HG02885 (cell line): ENCODE measurements around the gene GSTT2.
"Not testable (repeated sequence)": the region's sequence is repeated elsewhere in the genome, so short reads cannot be mapped to it uniquely, and the experiment has no call there.

Experiments
- ATAC-seq: cut with Tn5 transposase; IDR thresholded peaks from one replicate; pipeline ENCODE4 v1.9.1; 2021; ENCODE audit warnings: mild to moderate bottlenecking; ENCODE audit not compliant: unreplicated experiment, poor library complexity

GSTT2 gene

DNA sequence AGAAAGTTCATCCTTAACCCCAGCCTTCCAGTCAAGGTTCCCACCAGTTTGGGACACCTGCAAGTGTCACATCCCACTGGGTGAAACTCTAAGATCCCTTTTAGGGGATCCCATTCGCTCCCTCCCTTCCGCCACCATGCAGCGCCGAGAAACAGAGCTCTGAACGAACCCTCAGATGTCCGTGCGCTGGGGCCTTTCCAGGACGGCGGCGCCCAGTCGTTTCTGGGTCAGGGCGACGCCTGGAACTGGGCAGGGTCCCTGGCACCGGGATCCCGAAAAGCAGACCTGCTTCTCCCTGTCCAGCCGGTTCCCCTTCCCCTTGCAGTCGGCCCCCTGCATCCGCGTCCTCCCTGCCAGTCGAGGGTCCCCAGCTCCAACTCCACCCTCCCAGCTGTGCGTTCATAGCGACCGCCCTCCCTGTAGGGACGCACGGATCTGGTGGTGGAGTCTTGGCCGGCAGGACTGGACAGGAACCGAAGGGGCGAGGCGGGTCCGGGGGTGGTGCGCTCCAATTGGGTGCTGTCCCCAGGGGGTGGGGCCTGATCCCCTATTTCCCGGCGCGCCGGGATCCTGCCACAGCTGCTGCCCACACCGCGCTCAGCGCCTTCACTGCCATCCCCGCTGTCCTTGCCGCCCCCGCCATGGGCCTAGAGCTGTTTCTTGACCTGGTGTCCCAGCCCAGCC lies at the start of gene GSTT2:
Gene GSTT2, plus strand, starts transcription at position 578 of the 684 bp plus-strand sequence.
- ATAC-seq, result not testable (repeated sequence)

DNA sequence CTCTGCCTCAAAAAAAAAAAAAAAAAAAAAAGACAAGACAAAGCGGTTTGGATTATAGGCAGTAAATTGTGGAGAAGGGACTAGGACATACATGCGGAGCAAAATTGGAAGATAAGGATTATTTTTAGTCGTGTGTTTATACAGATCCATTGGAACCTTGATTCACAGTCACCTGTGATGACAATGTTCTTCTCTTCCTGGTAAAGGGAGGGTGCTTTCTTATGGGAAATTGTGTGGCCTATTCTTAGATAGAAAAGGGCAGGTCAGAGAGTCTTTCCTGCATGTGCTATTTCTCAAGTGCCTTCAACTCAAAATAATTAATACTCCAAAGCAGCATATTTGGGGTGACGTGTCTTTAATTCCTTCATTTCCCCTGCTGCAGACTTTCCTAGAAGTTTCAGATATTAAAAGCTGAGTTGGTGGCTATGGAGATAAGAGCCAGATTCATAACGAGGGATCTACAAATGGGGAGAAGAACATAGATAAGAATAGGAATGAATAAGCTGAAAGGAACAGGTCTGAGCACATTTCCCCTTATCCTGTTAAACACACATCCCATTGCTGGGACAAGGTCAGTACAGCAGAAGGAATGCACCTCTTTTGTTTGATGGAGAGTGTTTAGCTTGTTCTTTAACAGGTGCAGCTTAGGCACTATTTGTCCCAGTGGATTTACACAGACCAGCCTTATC lies 41.5 kb upstream of the GSTT2 start:
- no peak for ATAC-seq

DNA sequence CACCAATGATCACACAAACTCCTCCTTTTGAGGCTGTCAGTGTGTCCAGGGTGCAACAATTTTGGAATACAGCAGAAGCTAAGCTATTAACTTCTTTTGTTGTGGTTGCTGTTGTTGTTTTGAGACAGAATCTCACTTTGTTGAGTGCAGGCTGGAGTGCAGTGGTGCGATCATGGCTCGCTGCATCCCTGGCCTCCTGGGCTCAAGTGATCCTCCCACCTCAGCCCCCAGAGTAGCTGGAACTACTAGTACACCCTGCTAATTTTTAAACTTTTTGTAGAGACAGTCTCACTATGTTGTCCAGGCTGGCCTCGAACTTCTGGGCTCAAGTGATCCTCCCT lies 40.9 kb upstream of the GSTT2 start:
- ATAC-seq, result no peak

DNA sequence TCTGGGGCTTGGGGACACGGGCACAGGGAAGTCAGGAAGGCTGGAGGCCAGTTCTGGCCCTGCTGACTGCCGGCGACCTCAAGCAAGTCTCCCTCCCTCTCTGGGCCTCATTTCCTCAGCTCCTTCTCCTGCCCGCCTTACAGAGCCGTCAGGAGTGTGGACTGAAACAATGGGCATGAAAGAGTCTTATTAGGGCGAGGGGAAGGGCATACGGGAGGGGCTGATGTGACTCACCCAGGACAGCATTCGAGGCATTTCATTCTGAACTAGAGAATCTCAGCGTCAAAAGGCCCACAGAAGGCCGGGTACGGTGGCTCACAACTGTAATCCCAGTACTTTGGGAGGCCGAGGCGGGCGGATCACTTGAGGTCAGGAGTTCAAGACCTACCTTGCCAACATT lies 39.8 kb upstream of the GSTT2 start:
- ATAC-seq, result not testable (repeated sequence)

DNA sequence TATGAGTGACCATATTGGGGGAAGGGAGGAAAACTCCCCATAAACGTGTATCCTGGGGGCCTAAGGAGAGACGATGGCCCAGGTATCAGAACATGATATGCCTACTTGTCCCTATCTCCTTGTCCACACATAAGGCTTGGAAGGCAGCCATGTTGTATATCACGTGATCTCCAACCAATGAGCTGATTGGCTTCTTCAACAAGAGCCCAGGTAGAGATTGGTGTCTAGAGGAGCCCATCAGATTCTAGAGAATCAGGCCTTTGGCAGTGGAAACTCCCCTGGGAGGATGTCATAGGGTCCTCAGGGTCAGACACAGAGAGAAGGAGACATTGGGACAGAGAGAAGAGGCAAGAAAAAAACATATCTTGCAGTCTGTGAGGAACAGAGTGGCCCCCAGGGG lies 32.5 kb upstream of the GSTT2 start:
- not testable (repeated sequence) for ATAC-seq

DNA sequence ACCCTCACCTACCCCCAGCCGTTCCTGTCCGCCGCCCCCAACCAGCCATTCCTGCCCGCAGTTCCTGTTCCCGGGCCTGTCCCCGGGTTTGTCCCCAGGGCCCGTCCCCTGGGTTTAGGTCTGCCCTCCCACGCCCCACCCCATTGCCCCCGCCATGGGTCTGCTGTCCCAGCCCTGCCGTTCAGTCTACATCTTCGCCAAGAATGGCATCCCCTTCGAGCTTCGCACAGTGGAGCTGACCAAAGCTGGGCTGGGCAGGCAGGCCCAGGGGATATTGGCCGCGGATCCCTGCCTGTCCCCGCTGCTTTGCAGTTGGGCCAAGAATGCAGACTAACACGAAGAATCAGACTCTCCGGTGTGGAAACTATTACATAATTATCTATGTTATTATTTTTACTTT lies 30.2 kb upstream of the GSTT2 start:
- ATAC-seq, result not testable (repeated sequence)

DNA sequence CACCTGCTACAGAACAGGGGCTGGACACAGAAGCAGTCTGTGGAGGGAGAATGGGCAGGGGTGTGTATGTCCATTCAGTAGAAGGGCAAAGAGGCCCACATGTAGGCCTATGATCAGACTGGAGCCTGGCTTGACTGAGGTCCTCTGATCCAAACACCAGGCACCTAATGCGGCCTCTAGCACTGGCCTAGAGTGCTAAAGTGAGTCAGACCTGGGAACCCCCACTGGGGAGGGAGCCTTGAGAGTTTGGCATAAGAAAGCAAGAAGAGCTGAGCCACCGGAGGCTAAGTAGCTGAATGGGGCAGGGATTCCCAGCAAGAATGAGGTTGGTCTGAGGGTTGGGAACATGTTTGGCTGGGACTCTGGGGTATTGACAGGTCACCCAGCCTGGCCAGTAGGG lies 28.6 kb upstream of the GSTT2 start:
- not testable (repeated sequence) for ATAC-seq

DNA sequence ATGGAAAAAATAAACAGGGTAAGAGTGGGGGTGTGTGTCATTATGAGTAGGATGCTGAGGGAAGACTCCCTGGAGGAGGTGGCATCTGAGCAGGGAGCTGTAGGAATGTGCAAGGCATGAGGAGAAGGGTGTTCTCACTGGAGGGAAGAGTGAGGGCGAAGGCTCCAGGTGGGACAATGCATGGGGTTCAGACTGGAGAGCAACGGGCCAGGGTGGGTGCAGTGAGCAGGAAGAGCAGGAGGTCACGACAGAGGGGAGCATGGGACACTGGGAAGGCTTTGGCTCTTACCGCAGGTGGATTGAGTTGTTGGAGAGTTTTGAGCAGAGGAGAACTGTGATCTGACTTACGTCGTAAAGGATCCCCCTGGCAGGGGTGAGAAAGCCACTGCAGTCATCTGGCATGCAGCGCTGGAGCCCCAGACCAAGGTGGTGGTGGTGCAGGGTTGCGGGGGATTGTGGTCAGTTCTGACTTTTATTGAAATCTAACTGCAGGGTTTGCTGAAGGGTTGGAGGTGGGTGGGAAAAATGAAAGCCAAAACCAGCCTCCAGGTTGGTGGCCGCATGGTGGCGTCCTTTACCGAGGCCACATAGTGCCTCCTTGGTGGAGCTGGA lies 27.0 kb upstream of the GSTT2 start:
- not testable (repeated sequence) for ATAC-seq

DNA sequence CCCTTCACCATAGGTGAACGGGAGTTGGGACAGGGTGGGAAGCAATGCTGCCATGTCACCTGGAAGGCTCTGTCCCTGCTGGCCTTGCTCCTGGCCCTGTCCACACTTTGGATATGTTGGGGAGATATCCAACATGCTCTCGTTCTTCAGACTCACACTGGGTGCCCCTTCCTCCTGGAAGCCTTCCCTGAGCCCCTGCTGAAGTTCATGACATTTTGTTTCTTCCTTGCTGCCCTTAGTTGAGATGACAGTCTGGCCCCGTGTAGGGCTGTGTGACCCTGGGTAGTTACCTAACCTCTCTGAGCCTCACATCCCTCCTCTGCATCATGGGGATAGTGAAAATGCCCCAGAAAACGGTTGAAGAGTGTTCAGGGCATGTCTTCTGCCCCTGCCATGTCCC lies 26.4 kb upstream of the GSTT2 start:
- ATAC-seq, result not testable (repeated sequence)

DNA sequence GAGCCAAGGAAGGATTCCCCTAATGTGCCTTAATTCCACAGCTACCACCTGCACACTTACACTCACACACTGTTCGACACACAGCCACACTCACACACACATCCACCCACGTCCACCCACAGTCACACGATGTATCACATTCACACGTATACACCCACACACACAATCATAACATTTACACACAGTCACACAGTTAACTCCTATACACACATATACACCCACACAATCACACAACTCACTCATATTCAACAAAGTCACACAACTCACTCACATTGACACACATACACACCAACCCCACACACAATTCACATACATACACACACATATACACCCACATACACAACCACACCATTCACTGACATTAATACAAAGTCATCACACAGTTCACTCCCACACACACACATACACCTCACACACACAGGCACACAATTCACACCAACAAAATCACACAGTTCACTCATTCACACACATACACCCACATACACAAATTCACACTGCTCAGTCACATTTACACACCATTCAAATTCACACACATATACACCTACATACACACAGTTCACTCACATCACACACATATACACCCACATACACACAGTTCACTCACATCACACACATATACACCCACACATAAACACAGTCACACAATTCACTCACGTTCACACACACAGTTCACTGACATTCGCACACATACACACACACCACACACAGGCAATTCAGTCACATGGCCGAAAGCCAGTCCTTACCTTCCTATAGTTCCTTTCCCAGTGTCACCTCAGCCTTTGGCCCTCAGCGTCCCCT lies 25.5 kb upstream of the GSTT2 start:
- not testable (repeated sequence) for ATAC-seq

DNA sequence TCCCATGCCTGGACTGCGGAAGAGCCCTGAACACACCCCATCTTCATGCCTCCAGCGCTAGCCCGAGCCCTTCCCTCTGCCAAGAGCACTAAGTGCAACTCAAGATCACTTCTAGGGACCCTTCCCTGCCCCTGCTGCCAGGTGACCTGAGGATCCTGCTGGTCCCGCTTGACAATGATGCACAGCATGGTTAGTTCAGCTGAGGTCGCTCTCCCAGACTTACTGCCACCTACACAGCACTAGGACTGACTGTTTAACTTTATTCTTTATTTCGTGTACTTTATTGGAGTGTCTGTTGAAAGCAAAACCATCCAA lies 25.0 kb upstream of the GSTT2 start:
- ATAC-seq, result not testable (repeated sequence)

DNA sequence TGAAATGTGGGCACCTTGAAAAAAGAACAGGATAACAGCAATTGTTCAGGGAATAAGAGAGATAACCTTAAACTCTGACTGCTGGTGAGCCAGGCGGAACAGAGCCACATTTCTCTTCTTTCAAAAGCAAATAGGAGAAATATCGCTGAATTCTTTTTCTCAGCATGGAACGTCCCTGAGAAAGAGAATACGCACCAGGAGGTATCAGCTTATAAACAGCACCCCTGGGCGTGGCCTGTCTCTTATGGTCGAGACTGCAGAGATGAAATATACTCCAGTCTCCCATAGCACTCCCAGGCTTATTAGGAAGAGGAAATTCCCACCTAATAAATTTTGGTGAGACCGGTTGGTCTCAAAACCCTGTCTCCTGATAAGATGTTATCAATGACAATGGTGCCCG lies 24.0 kb upstream of the GSTT2 start:
- not testable (repeated sequence) for ATAC-seq

DNA sequence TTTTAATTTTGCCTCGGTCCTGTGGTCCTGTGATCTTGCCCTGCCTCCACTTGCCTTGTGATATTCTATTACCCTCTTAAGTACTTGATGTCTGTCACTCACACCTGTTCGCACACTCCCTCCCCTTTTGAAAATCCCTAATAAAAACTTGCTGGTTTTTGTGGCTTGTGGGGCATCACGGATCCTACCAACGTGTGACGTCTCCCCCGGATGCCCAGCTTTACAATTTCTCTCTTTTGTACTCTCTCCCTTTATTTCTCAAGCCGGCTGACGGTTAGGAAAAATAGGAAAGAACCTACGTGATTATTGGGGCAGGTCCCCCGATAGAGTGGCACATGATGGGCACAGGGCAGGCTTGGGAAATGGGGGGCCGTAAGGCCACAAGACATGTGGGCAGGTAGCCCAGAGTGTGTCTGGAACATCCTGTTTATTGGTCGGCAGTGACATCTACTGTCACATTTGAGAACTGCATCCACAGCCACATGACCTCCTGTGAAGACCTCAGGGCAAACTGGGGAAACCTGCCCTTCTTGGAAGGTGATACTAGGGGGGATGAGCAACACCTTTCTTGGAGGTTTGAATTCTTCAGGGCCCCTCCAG lies 23.5 kb upstream of the GSTT2 start:
- ATAC-seq, result peak; percentile 56

DNA sequence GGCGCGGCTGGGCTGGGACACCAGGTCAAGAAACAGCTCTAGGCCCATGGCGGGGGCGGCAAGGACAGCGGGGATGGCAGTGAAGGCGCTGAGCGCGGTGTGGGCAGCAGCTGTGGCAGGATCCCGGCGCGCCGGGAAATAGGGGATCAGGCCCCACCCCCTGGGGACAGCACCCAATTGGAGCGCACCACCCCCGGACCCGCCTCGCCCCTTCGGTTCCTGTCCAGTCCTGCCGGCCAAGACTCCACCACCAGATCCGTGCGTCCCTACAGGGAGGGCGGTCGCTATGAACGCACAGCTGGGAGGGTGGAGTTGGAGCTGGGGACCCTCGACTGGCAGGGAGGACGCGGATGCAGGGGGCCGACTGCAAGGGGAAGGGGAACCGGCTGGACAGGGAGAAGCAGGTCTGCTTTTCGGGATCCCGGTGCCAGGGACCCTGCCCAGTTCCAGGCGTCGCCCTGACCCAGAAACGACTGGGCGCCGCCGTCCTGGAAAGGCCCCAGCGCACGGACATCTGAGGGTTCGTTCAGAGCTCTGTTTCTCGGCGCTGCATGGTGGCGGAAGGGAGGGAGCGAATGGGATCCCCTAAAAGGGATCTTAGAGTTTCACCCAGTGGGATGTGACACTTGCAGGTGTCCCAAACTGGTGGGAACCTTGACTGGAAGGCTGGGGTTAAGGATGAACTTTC lies 18.7 kb upstream of the GSTT2 start, which contains the start of gene GSTT2B:
Gene GSTT2B, minus strand, starts transcription at position 112 of the 688 bp plus-strand sequence. Its CDS starts 64 bp downstream, at position 48.
- not testable (repeated sequence) for ATAC-seq

DNA sequence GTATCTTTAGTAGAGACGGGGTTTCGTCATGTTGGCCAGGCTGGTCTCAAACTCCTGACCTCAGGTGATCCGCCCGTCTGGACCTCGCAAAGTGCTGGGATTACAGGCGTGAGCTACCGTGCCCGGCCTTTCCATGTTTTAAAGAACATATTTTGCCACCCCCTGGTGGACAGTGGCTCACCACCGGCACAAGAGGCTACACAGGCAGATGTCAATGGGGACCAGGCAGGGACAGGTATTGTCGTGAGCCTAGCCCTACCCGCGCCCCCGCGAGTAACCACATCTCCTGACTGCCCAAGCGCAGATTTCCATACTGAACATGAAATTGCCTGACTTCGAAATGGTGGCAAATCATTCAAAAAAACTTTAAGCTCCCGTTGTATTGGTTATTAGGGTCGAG lies 13.8 kb upstream of the GSTT2 start:
- not testable (repeated sequence) for ATAC-seq

DNA sequence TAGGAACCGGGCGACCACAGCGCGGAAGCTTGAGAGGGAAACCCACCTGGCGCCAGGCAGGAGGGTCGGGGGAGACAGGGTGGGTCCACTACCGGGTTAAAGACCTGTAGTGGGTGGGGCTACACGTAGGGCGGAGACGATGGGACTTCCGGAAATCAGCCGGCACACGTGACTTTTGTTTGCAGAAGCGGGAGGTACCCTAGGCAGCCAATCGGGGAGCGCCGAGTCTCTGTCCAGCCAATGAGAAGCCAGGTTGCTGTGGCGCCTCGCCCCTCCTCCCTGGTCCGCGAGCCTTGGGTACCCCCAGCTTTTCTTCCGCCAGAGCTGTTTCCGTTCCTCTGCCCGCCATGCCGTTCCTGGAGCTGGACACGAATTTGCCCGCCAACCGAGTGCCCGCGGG lies 13.4 kb upstream of the GSTT2 start, which contains the start of gene DDTL:
Gene DDTL, plus strand, starts transcription at position 321 of the 400 bp plus-strand sequence. Its CDS starts 27 bp downstream, at position 348.
- ATAC-seq, result peak; percentile 96

DNA sequence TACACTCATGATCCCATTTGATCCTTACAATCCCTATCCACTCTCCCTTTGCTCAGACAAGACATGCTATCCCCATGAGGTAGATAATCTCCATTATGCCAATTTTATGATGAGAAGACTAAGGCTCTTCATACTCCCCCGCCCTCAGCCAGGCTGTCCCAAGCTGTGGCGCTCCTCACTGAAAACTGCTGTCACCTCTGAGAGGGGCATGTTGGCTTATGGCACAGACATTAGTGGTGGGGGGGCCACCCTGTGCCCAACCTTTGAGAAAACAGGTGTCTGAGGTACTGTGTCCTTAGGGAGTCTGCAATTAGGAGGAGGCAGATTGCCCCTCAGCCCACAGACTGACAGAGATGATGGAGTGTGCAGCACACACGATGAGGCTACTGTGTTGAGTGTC lies 10.9 kb upstream of the GSTT2 start:
- no peak for ATAC-seq

DNA sequence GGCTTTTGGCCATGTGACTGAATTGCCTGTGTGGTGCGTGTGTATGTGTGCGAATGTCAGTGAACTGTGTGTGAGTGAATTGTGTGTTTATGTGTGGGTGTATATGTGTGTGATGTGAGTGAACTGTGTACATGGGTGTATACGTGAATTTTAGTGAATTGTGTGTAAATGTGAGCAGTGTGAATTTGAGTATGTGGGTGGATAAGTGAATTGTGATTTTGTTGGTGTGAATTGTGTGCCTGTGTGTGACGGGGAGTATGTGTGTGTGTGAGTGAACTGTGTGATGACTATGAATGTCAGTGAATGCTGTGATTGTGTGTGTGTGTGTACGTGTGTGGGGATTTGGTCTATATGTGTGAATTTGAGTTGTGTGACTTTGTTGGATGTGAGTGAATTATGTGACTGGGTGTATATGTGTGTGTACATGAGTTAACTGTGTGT lies 9.7 kb upstream of the GSTT2 start:
- ATAC-seq, result no peak

DNA sequence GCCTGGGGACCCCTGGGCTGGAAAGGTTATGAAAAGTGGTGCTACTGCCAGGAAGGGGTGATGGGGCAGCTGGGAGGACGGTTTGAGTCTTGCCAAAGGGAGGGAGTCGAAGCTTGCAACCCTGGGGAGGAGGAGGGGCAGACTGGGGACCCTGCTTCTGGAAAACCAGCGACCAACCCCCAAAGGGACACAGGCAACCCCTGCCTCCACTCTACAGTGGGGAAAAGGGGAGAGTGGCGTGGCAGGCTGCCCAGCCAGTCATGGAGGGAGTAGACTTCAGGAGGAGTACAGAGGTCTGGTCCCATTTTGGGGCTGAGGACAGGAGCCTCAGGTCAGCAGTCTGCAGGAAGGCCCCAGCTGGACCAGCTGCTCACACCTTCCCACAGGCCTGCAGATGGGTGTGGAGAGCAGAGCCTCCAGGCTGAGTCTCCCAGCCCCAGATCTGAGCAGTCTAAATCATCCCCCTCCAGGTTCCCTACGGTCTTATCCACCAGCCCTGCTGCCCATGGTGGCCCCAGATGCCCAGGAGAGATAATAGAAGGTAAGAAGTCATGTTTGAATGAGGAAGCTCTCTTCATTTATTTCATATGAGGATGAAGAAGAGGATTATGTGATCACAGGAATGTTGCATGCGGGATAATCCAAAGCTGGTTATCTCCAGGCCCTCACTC lies 9.0 kb upstream of the GSTT2 start:
- no peak for ATAC-seq
